Breast epithelium (tissue), 3 donors: ENCODE results near the gene SCN1B.

Experiments used
- POLR2A ChIP-seq: fragments of 450-650 bp; IDR thresholded peaks from one replicate; pipeline ENCODE4 v1.6.1; 2016; ENCODE audit warnings: antibody characterized with exemption, mild to moderate bottlenecking, moderate library complexity
- TF ChIP-seq, protein P1 (sequence below), 3 donors: fragments of 450-650 bp; IDR thresholded peaks; one replicate each; pipeline ENCODE4 v1.5.1; 2016 to 2017; ENCODE audit warnings: antibody characterized with exemption in 3 of 3, mild to moderate bottlenecking in 3 of 3, moderate library complexity in 3 of 3

DNA sequence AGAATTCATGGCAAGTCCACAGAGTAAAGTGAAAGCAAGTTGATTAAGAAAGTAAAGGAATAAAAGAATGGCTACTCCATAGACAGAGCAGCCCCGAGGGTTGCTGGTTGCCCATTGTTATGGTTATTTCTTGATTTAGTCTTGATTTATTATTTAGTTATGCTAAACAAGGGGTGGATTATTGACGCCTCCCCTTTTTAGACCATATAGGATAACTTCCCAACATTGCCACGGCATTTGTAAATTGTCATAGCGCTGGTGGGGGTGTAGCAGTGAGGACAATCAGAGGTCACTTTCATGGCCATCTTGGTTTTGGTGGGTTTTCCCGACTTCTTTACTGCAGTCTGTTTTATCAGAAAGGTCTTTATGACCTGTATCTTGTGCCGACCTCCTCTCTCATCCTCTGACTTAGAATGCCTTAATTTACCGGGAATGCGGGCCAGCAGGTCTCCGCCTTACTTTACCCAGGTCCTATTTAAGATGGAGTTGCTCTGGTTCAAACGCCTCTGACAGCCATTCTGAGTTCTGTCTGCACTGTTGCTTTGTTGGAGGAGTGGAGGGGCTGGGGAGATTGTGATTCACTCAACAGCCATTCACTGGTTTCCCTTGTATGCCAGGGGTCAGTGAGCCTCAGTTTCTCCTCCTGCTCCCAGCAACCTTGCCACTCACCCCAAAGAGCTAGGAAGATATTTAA is 38.8 kb downstream of the SCN1B start:
- no peak for TF ChIP-seq POLR2A
- TF ChIP-seq, protein P1, sequence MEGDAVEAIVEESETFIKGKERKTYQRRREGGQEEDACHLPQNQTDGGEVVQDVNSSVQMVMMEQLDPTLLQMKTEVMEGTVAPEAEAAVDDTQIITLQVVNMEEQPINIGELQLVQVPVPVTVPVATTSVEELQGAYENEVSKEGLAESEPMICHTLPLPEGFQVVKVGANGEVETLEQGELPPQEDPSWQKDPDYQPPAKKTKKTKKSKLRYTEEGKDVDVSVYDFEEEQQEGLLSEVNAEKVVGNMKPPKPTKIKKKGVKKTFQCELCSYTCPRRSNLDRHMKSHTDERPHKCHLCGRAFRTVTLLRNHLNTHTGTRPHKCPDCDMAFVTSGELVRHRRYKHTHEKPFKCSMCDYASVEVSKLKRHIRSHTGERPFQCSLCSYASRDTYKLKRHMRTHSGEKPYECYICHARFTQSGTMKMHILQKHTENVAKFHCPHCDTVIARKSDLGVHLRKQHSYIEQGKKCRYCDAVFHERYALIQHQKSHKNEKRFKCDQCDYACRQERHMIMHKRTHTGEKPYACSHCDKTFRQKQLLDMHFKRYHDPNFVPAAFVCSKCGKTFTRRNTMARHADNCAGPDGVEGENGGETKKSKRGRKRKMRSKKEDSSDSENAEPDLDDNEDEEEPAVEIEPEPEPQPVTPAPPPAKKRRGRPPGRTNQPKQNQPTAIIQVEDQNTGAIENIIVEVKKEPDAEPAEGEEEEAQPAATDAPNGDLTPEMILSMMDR (IDR thresholded peaks at IDR 0.05): no peak
